CD4-positive, alpha-beta T cell (primary cell): ENCODE data around the gene SCARB1. TPM values are rescaled to one million over a fixed set of nuclear protein-coding genes. Genes with fewer than 3 reads are reported as not detected.

ENCODE experiments used
- ATAC-seq: fragments of 200-7000 bp; cut with Tn5 transposase; one replicate; pipeline ENCODE4 v1.10.0; 2022; ENCODE audit warnings: mild to moderate bottlenecking; ENCODE audit not compliant: poor library complexity
- CTCF ChIA-PET: fragments of 350-600 bp; sonication (Branson Sonifier 250); formaldehyde crosslinking; loops from one replicate; lab custom pipeline; 2021; ENCODE audit warnings: antibody characterized with exemption, inconsistent platforms; lab: Charles Lee
- POLR2A ChIA-PET: fragments of 350-600 bp; sonication (Branson Sonifier 250); formaldehyde crosslinking; loops from one replicate; lab custom pipeline; 2021; ENCODE audit warnings: antibody characterized with exemption, inconsistent platforms; lab: Charles Lee
- DNase-seq, 14 experiments: peaks; one replicate each; pipeline ENCODE4 v3.0.0-alpha.2; 2013 to 2020; ENCODE audit warnings: mixed read lengths in 2 of 14
- H3K27ac ChIP-seq, 2 donors: one replicate each; pipeline versions ENCODE4 v1.5.1 to v1.7.0; 2013; ENCODE audit warnings: low read length in 2 of 2, low read depth in 1 of 2, mild to moderate bottlenecking in 1 of 2
- H3K27me3 ChIP-seq, 2 experiments: 1 replicate in 1 of 2; 2 replicates in 1 of 2; pipeline versions ENCODE4 v1.6.1 to v1.7.0; 2013; ENCODE audit warnings: low read length in 2 of 2, control low read depth in 1 of 2, mild to moderate bottlenecking in 1 of 2, moderate library complexity in 1 of 2; ENCODE audit not compliant: insufficient read depth in 2 of 2, control insufficient read depth in 1 of 2
- H3K36me3 ChIP-seq: one replicate; pipeline ENCODE4 v1.6.1; 2013; ENCODE audit warnings: low read length, control low read depth; ENCODE audit not compliant: insufficient read depth
- H3K4me1 ChIP-seq: one replicate; pipeline ENCODE4 v1.6.1; 2013; ENCODE audit warnings: low read length, control low read depth; ENCODE audit not compliant: insufficient read depth
- H3K4me3 ChIP-seq: one replicate; pipeline ENCODE4 v1.5.1; 2013; ENCODE audit warnings: mild to moderate bottlenecking, low read length, moderate library complexity
- H3K9me3 ChIP-seq, 2 experiments: 1 replicate in 1 of 2; 2 replicates in 1 of 2; pipeline versions ENCODE4 v1.6.1 to v1.7.0; 2013; ENCODE audit warnings: low read length in 2 of 2, mild to moderate bottlenecking in 2 of 2, control low read depth in 1 of 2, moderate library complexity in 1 of 2; ENCODE audit not compliant: control insufficient read depth in 1 of 2, insufficient read depth in 1 of 2
- H3K27ac Mint-ChIP-seq: one replicate; pipeline ENCODE4 v1.8.0; 2020; ENCODE audit warnings: mixed read lengths
- H3K27me3 Mint-ChIP-seq: one replicate; pipeline ENCODE4 v1.8.0; 2021; ENCODE audit warnings: mixed read lengths
- H3K36me3 Mint-ChIP-seq: one replicate; pipeline ENCODE4 v1.8.0; 2021; ENCODE audit warnings: low read depth, mixed read lengths
- H3K4me1 Mint-ChIP-seq: one replicate; pipeline ENCODE4 v1.8.0; 2021; ENCODE audit warnings: low read depth, mixed read lengths
- H3K4me3 Mint-ChIP-seq: one replicate; pipeline ENCODE4 v1.8.0; 2020; ENCODE audit warnings: mild to moderate bottlenecking, mixed read lengths
- H3K9me3 Mint-ChIP-seq: one replicate; pipeline ENCODE4 v1.8.0; 2020; ENCODE audit warnings: mixed read lengths
- CTCF ChIP-seq: fragments of 200-600 bp; IDR thresholded peaks from one replicate; pipeline ENCODE4 v1.8.0; 2022; ENCODE audit warnings: antibody characterized with exemption, mild to moderate bottlenecking
- intact Hi-C, 2 experiments: fragments of 100-400 bp; cut with DNase I in 1 of 2; cut with micrococcal nuclease in 1 of 2; formaldehyde crosslinking; loops; one replicate each; pipeline versions ENCODE4 v1.15.1 to v1.9.0; 2023 to 2025; cut with DNase I, micrococcal nuclease
- total RNA-seq, 174 experiments: library from RNA in 2 of 174; stranded (reverse) in 2 of 174; gene quantifications; one replicate each; pipeline ENCODE4 v1.2.3 and lab custom pipeline; 2021 to 2026

Gene SCARB1
- total RNA-seq, 2 experiments from 2014 or later = 2.3 to 3.7 TPM

DNA sequence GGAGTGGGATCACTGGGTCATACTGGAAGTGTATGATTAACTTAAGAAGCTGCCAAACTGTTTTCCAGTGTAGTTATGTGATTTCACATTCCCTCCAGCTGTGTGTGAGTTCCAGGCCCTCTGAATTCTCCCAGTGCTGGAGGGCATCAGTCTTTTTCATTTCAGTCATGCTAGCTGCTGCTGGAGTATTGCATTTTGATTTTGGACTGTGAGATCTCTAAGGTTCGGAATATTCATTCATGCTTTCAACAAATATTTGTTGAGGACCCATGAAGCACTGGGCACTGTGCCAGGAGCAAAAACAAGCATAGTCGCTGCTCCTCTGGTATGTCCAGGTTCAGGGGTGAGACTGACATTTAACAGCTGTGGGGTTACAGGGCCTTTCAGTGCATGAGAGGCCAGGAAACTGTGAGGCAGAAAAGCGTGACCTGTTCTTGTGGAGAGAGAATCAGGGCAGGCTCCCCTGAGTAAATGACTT is 133.2 kb downstream of the SCARB1 start:
- intact Hi-C loops = no loop called here
- Histone ChIP-seq H3K27ac (no peak overlapping the region), H3K27me3 (no peaks in the 10 kb centered on the region), H3K9me3 (peaks cover 0 to 13% of the 10 kb centered on the region in 2 experiments), H3K4me3 (no peak overlapping the region), H3K4me1 (peaks cover 6% of the 10 kb centered on the region), H3K36me3 (no peaks in the 10 kb centered on the region)
- TF ChIP-seq CTCF = no peak
- no peak overlapping the region for H3K4me3 Mint-ChIP-seq
- DNase-seq = no peak
- H3K4me1 Mint-ChIP-seq = peaks cover 13% of the 10 kb centered on the region
- ChIA-PET POLR2A (no interaction called here), CTCF (no interaction called here)
- no peak for ATAC-seq
- no peaks in the 10 kb centered on the region for H3K27me3 Mint-ChIP-seq
- H3K36me3 Mint-ChIP-seq = no peaks in the 10 kb centered on the region
- H3K27ac Mint-ChIP-seq = no peak overlapping the region
- no peaks in the 10 kb centered on the region for H3K9me3 Mint-ChIP-seq

- POLR2A ChIA-PET = no interaction called here
- no peaks in the 10 kb centered on the region for H3K4me1 Mint-ChIP-seq
- ATAC-seq = no peak
- CTCF ChIA-PET = no interaction called here
- H3K9me3 Mint-ChIP-seq = no peaks in the 10 kb centered on the region
- intact Hi-C loops = no loop called here
- Histone ChIP-seq H3K4me3 (no peak overlapping the region), H3K4me1 (no peaks in the 10 kb centered on the region), H3K9me3 (peaks cover 0 to 13% of the 10 kb centered on the region in 2 experiments), H3K36me3 (no peaks in the 10 kb centered on the region), H3K27ac (no peak overlapping the region), H3K27me3 (no peaks in the 10 kb centered on the region)
- H3K27me3 Mint-ChIP-seq = no peaks in the 10 kb centered on the region
- no peaks in the 10 kb centered on the region for H3K36me3 Mint-ChIP-seq
- H3K4me3 Mint-ChIP-seq = no peak overlapping the region
- no peak overlapping the region for H3K27ac Mint-ChIP-seq
- TF ChIP-seq CTCF = no peak
- DNase-seq = no peak
These were observed 135.7 kb downstream of the SCARB1 start for GRCh38 chr12:124727922-124728321.

DNA sequence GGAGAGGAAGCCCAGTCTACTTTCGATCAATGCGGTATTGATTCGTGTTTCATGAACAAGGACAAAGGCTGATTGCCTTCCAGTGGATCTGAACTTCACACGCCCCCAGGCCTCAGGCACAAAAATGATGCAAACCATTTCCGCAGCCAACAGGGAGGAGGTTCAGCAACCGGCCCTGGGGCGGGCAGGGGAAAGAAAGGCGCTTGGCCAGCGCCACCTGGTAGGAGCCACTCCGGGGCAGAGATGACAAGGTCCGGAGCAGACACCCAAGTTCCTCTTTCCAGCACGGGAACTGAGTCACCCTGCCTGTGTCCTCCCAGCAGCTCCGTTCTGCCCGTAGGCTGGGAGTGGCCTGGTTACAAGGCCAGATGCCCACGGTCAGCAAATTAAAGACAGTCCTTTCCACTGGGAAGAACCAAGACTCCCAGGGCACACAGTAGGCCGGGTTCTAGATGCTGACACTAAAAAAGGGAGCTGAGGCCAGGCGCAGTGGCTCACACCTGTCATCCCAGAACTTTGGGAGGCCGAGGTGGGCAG is 136.3 kb downstream of the SCARB1 start:
- ChIA-PET POLR2A (no interaction called here), CTCF (no interaction called here)
- DNase-seq (peak in 3 of 14 experiments; percentile 32 to 79 (median 66)), ATAC-seq (no peak)
- H3K4me1 Mint-ChIP-seq = no peaks in the 10 kb centered on the region
- Histone ChIP-seq H3K9me3 (peaks cover 0 to 13% of the 10 kb centered on the region in 2 experiments), H3K27ac (no peak overlapping the region), H3K4me3 (no peak overlapping the region), H3K27me3 (no peaks in the 10 kb centered on the region), H3K4me1 (no peaks in the 10 kb centered on the region), H3K36me3 (no peaks in the 10 kb centered on the region)
- TF ChIP-seq CTCF = no peak
- intact Hi-C loops = no loop called here
- no peaks in the 10 kb centered on the region for H3K27me3 Mint-ChIP-seq
- no peaks in the 10 kb centered on the region for H3K9me3 Mint-ChIP-seq
- H3K36me3 Mint-ChIP-seq = no peaks in the 10 kb centered on the region
- H3K27ac Mint-ChIP-seq = no peak overlapping the region
- no peak overlapping the region for H3K4me3 Mint-ChIP-seq

Other genes with a start within 250 kb of the SCARB1 start
- gene UBC, start 50.8 kb upstream of the SCARB1 start, total RNA-seq = 1,000 to 10,000 TPM; 1,389 to 1,410 TPM
- 10 to 100 TPM; 30.8 to 31.0 TPM for gene DHX37, start 125.3 kb upstream of the SCARB1 start, total RNA-seq
- gene BRI3BP, start 129.8 kb upstream of the SCARB1 start, total RNA-seq = 1 to 10 TPM; 1.6 TPM
- gene AACS, start 201.6 kb upstream of the SCARB1 start, total RNA-seq = 10 to 100 TPM; 10.8 to 11.7 TPM